ENCODE results near the gene THAP6. TPM values are rescaled to one million over a fixed set of nuclear protein-coding genes. Genes with fewer than 3 reads are reported as not detected.
"Not testable (repeated sequence)": the region's sequence is repeated elsewhere in the genome, so short reads cannot be mapped to it uniquely, and the experiment has no call there.

The THAP6 gene
- total RNA-seq, 1 donor from 2014 or later, result 9.7 TPM

GRCh38 chr4:75527482-75527881, 13.2 kb downstream of the THAP6 start:
- peaks cover 1% of the 10 kb centered on the region for H3K36me3 ChIP-seq (ENCODE audit: control insufficient read depth, insufficient read depth, low read length)
- no peak overlapping the region for H3K4me3 ChIP-seq (ENCODE audit: low read depth, low read length)
- FAIRE-seq (no peak), DNase-seq (ENCODE audit: low read depth) (no peak)
- no peaks in the 10 kb centered on the region for H3K27me3 ChIP-seq (ENCODE audit: control insufficient read depth, insufficient read depth, low read length)
- no peak for TF ChIP-seq CTCF (IDR thresholded peaks at IDR 0.05; ENCODE audit: insufficient read depth, low read length, severe bottlenecking)

- H3K36me3 ChIP-seq (ENCODE audit: control insufficient read depth, insufficient read depth, low read length), result peaks cover 1% of the 10 kb centered on the region
- H3K4me3 ChIP-seq (ENCODE audit: low read depth, low read length), result no peak overlapping the region
- no peaks in the 10 kb centered on the region for H3K27me3 ChIP-seq (ENCODE audit: control insufficient read depth, insufficient read depth, low read length)
- FAIRE-seq (no peak), DNase-seq (ENCODE audit: low read depth) (no peak)
- TF ChIP-seq CTCF (IDR thresholded peaks at IDR 0.05; ENCODE audit: insufficient read depth, low read length, severe bottlenecking), result no peak
These were observed 16.5 kb downstream of the THAP6 start for GRCh38 chr4:75530556-75531322.

GRCh38 chr4:75531536-75532143, 17.4 kb downstream of the THAP6 start:
- not testable (repeated sequence) for H3K27me3 ChIP-seq (ENCODE audit: control insufficient read depth, insufficient read depth, low read length); DNase-seq (ENCODE audit: low read depth); FAIRE-seq; H3K4me3 ChIP-seq (ENCODE audit: low read depth, low read length); H3K36me3 ChIP-seq (ENCODE audit: control insufficient read depth, insufficient read depth, low read length)

GRCh38 chr4:75533339-75533887, 19.1 kb downstream of the THAP6 start:
- H3K4me3 ChIP-seq (ENCODE audit: low read depth, low read length); DNase-seq (ENCODE audit: low read depth); H3K27me3 ChIP-seq (ENCODE audit: control insufficient read depth, insufficient read depth, low read length); FAIRE-seq; H3K36me3 ChIP-seq (ENCODE audit: control insufficient read depth, insufficient read depth, low read length): not testable (repeated sequence)

GRCh38 chr4:75533926-75534325, 19.7 kb downstream of the THAP6 start:
- H3K36me3 ChIP-seq (ENCODE audit: control insufficient read depth, insufficient read depth, low read length); H3K4me3 ChIP-seq (ENCODE audit: low read depth, low read length); H3K27me3 ChIP-seq (ENCODE audit: control insufficient read depth, insufficient read depth, low read length); FAIRE-seq; DNase-seq (ENCODE audit: low read depth): not testable (repeated sequence)

GRCh38 chr4:75537308-75537707, 23.0 kb downstream of the THAP6 start:
- not testable (repeated sequence) for H3K4me3 ChIP-seq (ENCODE audit: low read depth, low read length); H3K27me3 ChIP-seq (ENCODE audit: control insufficient read depth, insufficient read depth, low read length); FAIRE-seq; H3K36me3 ChIP-seq (ENCODE audit: control insufficient read depth, insufficient read depth, low read length); DNase-seq (ENCODE audit: low read depth)

GRCh38 chr4:75542824-75543223, 28.6 kb downstream of the THAP6 start:
- no peak overlapping the region for H3K4me3 ChIP-seq (ENCODE audit: low read depth, low read length)
- DNase-seq (ENCODE audit: low read depth) (peak; percentile 98), FAIRE-seq (no peak)
- no peaks in the 10 kb centered on the region for H3K27me3 ChIP-seq (ENCODE audit: control insufficient read depth, insufficient read depth, low read length)
- H3K36me3 ChIP-seq (ENCODE audit: control insufficient read depth, insufficient read depth, low read length), result peaks cover 1% of the 10 kb centered on the region
- no peak for TF ChIP-seq CTCF (IDR thresholded peaks at IDR 0.05; ENCODE audit: insufficient read depth, low read length, severe bottlenecking)

- not testable (repeated sequence) for DNase-seq (ENCODE audit: low read depth); H3K36me3 ChIP-seq (ENCODE audit: control insufficient read depth, insufficient read depth, low read length); H3K4me3 ChIP-seq (ENCODE audit: low read depth, low read length); H3K27me3 ChIP-seq (ENCODE audit: control insufficient read depth, insufficient read depth, low read length); FAIRE-seq
These were observed 29.9 kb downstream of the THAP6 start for GRCh38 chr4:75544220-75544619.

Data from bronchial epithelial cell (primary cell).